ENCODE data around the gene NLRP6. TPM values are rescaled to one million over a fixed set of nuclear protein-coding genes. Genes with fewer than 3 reads are reported as not detected.

NLRP6 gene
- total and polyA plus RNA-seq, 2 of the 4 experiments (the other 2 are of a cell fraction), result not detected

DNA sequence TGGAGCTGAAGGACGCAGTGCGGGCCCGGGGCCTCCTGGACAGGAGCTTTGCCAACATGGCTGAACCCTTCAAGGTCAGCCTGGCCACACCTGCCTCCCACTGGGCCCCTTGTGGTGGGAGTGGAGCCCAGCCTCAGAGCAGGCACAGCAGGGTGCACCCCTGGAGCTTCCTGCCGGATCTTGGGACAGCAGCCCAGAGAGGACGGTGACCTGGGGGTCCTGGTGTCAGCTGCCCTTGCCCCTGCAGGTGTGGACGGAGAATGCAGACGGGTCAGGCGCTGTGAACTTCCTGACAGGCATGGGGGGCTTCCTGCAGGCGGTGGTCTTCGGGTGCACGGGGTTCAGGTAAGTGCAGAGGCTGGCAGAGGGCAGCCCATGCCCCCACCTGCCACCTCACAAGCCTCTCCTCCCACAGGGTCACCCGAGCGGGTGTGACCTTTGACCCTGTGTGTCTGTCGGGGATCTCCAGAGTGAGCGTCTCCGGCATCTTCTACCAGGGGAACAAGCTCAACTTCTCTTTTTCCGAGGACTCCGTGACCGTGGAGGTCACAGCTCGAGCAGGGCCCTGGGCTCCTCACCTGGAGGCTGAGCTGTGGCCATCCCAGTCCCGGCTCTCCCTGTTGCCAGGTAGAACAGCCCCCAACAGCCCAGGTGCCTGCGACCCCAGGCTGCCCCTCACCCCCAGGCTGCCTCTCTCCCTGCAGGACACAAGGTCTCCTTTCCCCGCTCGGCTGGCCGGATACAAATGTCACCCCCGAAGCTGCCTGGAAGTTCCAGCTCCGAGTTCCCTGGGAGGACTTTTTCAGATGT lies 15.8 kb downstream of the NLRP6 start:
- Histone ChIP-seq H2AK9ac (replicated peaks; ENCODE audit: low read depth, low read length, poor library complexity) (no peak overlapping the region), H4K5ac (ENCODE audit: low read depth, low read length) (no peak overlapping the region), H2BK20ac (ENCODE audit: low read depth, low read length) (no peak overlapping the region), H3K27me3 (ENCODE audit: control insufficient read depth, insufficient read depth, low read length) (no peaks in the 10 kb centered on the region), H3K14ac (replicated peaks; ENCODE audit: low read depth, low read length) (no peak overlapping the region), H3K18ac (ENCODE audit: low read depth, low read length) (no peak overlapping the region), H3K23ac (ENCODE audit: low read depth, low read length) (no peak overlapping the region), H2BK5ac (ENCODE audit: low read depth, low read length, poor library complexity, severe bottlenecking) (no peak overlapping the region), H4K91ac (ENCODE audit: insufficient read depth, low read depth, low read length) (no peak overlapping the region), H4K8ac (ENCODE audit: low read depth in 2 of 2, low read length in 2 of 2) (no peak overlapping the region), H2BK15ac (ENCODE audit: low read depth, low read length) (no peak overlapping the region), H2AK5ac (ENCODE audit: low read depth, low read length) (no peak overlapping the region), H2AFZ (replicated peaks; ENCODE audit: low read length, poor library complexity) (no peak overlapping the region), H3K36me3 (ENCODE audit: control insufficient read depth, insufficient read depth, low read length) (peaks cover 19% of the 10 kb centered on the region), H3K9ac (ENCODE audit: low read depth, low read length) (no peak overlapping the region), H2BK120ac (ENCODE audit: low read depth, low read length) (no peak overlapping the region), H3K27ac (ENCODE audit: insufficient read depth, low read length) (no peak overlapping the region), H4K20me1 (ENCODE audit: insufficient read depth, low read length) (no peaks in the 10 kb centered on the region), H3K4me2 (ENCODE audit: low read depth, low read length) (no peak overlapping the region), H3K56ac (ENCODE audit: extremely low read depth, insufficient read depth, low read length) (no peak overlapping the region), H3K4ac (ENCODE audit: low read depth, low read length) (no peak overlapping the region), H3K9me3 (ENCODE audit: control insufficient read depth, insufficient read depth, low read length) (no peaks in the 10 kb centered on the region), H3K79me1 (ENCODE audit: low read depth in 1 of 2, low read length in 2 of 2) (peaks cover 0 to 7% of the 10 kb centered on the region in 2 experiments; a peak in 3 of 4 replicates), H3K4me1 (ENCODE audit: control insufficient read depth, insufficient read depth, low read length) (peaks cover 2% of the 10 kb centered on the region; the same call in 1 of the 2 replicates), H3K4me3 (ENCODE audit: insufficient read depth, low read depth, low read length) (no peak overlapping the region), H3K9me1 (ENCODE audit: insufficient read depth, low read length) (no peaks in the 10 kb centered on the region)
- ATAC-seq (ENCODE audit: low read depth) (no peak), DNase-seq (no peak)
- intact Hi-C loops (cut with micrococcal nuclease) (no loop called here), dilution Hi-C loops (cut with HindIII; ENCODE audit: low sequenced_read_pairs, unreplicated experiment) (no loop called here), in situ Hi-C loops (cut with MboI; ENCODE audit: low sequenced_read_pairs) (no loop called here)
- POLR2A ChIA-PET (ENCODE audit: unreplicated experiment), result no interaction called here
- BruUV-seq (replicated peaks), result no TSS peak
- 88% methylated on average over 15 of the region's 27 CpGs; no CpG with 5 or more reads in 1 of the 2 experiments for WGBS, 2 experiments (ENCODE audit: extremely low coverage in 2 of 2, insufficient read length in 1 of 2)
- CTCF ChIA-PET, result no interaction called here
- TF ChIP-seq POLR2A (IDR thresholded peaks at IDR 0.05; ENCODE audit: low read depth, low read length) (no peak), BHLHE40 (IDR thresholded peaks at IDR 0.05; ENCODE audit: low read depth, low read length) (no peak), MAFK (IDR thresholded peaks at IDR 0.05; ENCODE audit: low read depth, low read length) (no peak), RFX5 (IDR thresholded peaks at IDR 0.05; ENCODE audit: low read depth, low read length) (no peak), RAD21 (IDR thresholded peaks at IDR 0.05; ENCODE audit: low read length) (no peak), CEBPB (IDR thresholded peaks at IDR 0.05; ENCODE audit: low read depth, low read length) (no peak), RCOR1 (IDR thresholded peaks at IDR 0.05; ENCODE audit: insufficient replicate concordance, low read length) (no peak), NFE2L2 (IDR thresholded peaks at IDR 0.05; ENCODE audit: low read depth, low read length) (no peak), FOS (IDR thresholded peaks at IDR 0.05; ENCODE audit: low read depth, low read length) (no peak), MAZ (IDR thresholded peaks at IDR 0.05; ENCODE audit: borderline replicate concordance, low read depth, low read length) (no peak), CHD1 (IDR thresholded peaks at IDR 0.05; ENCODE audit: low read depth, low read length) (no peak), SMC3 (IDR thresholded peaks at IDR 0.05; ENCODE audit: low read depth, low read length) (no peak)
- TF ChIP-seq, protein P1, sequence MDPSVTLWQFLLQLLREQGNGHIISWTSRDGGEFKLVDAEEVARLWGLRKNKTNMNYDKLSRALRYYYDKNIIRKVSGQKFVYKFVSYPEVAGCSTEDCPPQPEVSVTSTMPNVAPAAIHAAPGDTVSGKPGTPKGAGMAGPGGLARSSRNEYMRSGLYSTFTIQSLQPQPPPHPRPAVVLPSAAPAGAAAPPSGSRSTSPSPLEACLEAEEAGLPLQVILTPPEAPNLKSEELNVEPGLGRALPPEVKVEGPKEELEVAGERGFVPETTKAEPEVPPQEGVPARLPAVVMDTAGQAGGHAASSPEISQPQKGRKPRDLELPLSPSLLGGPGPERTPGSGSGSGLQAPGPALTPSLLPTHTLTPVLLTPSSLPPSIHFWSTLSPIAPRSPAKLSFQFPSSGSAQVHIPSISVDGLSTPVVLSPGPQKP (IDR thresholded peaks at IDR 0.05; ENCODE audit: borderline replicate concordance, low read depth, low read length), result no peak
- TF ChIP-seq, protein P2, sequence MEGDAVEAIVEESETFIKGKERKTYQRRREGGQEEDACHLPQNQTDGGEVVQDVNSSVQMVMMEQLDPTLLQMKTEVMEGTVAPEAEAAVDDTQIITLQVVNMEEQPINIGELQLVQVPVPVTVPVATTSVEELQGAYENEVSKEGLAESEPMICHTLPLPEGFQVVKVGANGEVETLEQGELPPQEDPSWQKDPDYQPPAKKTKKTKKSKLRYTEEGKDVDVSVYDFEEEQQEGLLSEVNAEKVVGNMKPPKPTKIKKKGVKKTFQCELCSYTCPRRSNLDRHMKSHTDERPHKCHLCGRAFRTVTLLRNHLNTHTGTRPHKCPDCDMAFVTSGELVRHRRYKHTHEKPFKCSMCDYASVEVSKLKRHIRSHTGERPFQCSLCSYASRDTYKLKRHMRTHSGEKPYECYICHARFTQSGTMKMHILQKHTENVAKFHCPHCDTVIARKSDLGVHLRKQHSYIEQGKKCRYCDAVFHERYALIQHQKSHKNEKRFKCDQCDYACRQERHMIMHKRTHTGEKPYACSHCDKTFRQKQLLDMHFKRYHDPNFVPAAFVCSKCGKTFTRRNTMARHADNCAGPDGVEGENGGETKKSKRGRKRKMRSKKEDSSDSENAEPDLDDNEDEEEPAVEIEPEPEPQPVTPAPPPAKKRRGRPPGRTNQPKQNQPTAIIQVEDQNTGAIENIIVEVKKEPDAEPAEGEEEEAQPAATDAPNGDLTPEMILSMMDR (conservative IDR thresholded peaks at IDR 0.05; ENCODE audit: low read depth, low read length), result no peak
- TF ChIP-seq, protein P3, sequence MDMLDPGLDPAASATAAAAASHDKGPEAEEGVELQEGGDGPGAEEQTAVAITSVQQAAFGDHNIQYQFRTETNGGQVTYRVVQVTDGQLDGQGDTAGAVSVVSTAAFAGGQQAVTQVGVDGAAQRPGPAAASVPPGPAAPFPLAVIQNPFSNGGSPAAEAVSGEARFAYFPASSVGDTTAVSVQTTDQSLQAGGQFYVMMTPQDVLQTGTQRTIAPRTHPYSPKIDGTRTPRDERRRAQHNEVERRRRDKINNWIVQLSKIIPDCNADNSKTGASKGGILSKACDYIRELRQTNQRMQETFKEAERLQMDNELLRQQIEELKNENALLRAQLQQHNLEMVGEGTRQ (IDR thresholded peaks at IDR 0.05; ENCODE audit: low read depth, low read length), result no peak
